Panc1 (cell line): ENCODE data around the gene TNRC6B. TPM values are rescaled to one million over a fixed set of nuclear protein-coding genes. Genes with fewer than 3 reads are reported as not detected.

Experiments
- ATAC-seq: fragments of 200-7000 bp; cut with Tn5 transposase; 2 replicates; pipeline ENCODE4 v1.9.1; 2020; ENCODE audit warnings: mild to moderate bottlenecking, moderate library complexity
- BruUV-seq: library from RNA; stranded (reverse); fragments of 400-500 nt; replicated peaks from 2 replicates; lab custom pipeline; 2021; lab: Mats Ljungman, UMichigan
- CTCF ChIA-PET: fragments of 300-600 bp; sonication (Branson Sonifier 250); formaldehyde crosslinking; loops from one replicate; lab custom pipeline; 2022; ENCODE audit warnings: antibody characterized with exemption; lab: Charles Lee
- POLR2A ChIA-PET: fragments of 300-600 bp; sonication (Branson Sonifier 250); formaldehyde crosslinking; loops from one replicate; lab custom pipeline; 2022; ENCODE audit warnings: antibody characterized with exemption; lab: Charles Lee
- DNase-seq: peaks from one replicate; pipeline ENCODE4 v3.0.0-alpha.2; 2010; ENCODE audit warnings: low read depth, low spot score
- H3K27ac ChIP-seq: 2 replicates; pipeline ENCODE4 v1.5.1; 2011; ENCODE audit warnings: mild to moderate bottlenecking, low read length, inconsistent platforms
- H3K27me3 ChIP-seq: fragments of 200-500 bp; sonication (Bioruptor generic); 2 replicates; pipeline ENCODE4 v1.6.0; 2014; ENCODE audit warnings: low read length, inconsistent platforms; ENCODE audit not compliant: control insufficient read depth, insufficient read depth
- H3K36me3 ChIP-seq: fragments of 200-500 bp; sonication (Bioruptor generic); 2 replicates; pipeline ENCODE4 v1.5.1; 2014; ENCODE audit warnings: inconsistent platforms, mild to moderate bottlenecking, low read length, moderate library complexity; ENCODE audit not compliant: control insufficient read depth, insufficient read depth
- H3K4me1 ChIP-seq: 2 replicates; pipeline ENCODE4 v1.5.1; 2011; ENCODE audit warnings: inconsistent platforms, mild to moderate bottlenecking, low read length, moderate library complexity; ENCODE audit not compliant: control insufficient read depth, insufficient read depth
- H3K4me3 ChIP-seq, 2 experiments: 2 replicates each; pipeline ENCODE4 v1.5.1; 2011 to 2012; ENCODE audit warnings: low read depth in 2 of 2, low read length in 2 of 2, mild to moderate bottlenecking in 2 of 2, inconsistent platforms in 1 of 2, moderate library complexity in 1 of 2
- H3K9me3 ChIP-seq: fragments of 200-500 bp; sonication (Bioruptor generic); 2 replicates; pipeline ENCODE4 v1.5.1; 2014; ENCODE audit warnings: low read depth, mild to moderate bottlenecking, inconsistent platforms, low read length, moderate library complexity; ENCODE audit not compliant: control insufficient read depth, insufficient read depth
- POLR2AphosphoS5 ChIP-seq: IDR thresholded peaks from 2 replicates; pipeline ENCODE4 v1.6.1; 2012; ENCODE audit warnings: mild to moderate bottlenecking, low read depth, low read length, moderate library complexity
- SIN3A ChIP-seq: IDR thresholded peaks from 2 replicates; pipeline ENCODE4 v1.6.1; 2012; ENCODE audit warnings: low read depth, mild to moderate bottlenecking, low read length, moderate library complexity, borderline replicate concordance; ENCODE audit not compliant: insufficient read depth
- TCF7L2 ChIP-seq: IDR thresholded peaks from 2 replicates; pipeline ENCODE4 v1.6.1; 2011; ENCODE audit warnings: mild to moderate bottlenecking, low read depth, low read length, inconsistent platforms
- in situ Hi-C: cut with HindIII; loops from 2 replicates; pipeline ENCODE4 v1.10.0; 2016; ENCODE audit warnings: low sequenced_read_pairs, low pct_unique_long_range_greater_than_20kb
- intact Hi-C: fragments of 100-400 bp; cut with micrococcal nuclease; formaldehyde crosslinking; loops from one replicate; pipeline ENCODE4 v1.10.0; 2022; ENCODE audit not compliant: unreplicated experiment
- total RNA-seq: library from RNA; stranded (reverse); gene quantifications from one replicate; pipeline ENCODE4 v1.2.1, GENCODE V29; 2021; ENCODE audit not compliant: unreplicated experiment
- TF ChIP-seq, protein P1 (sequence below), 2 experiments: IDR thresholded peaks; 2 replicates each; pipeline ENCODE4 v1.6.1; 2011 to 2012; ENCODE audit warnings: low read depth in 2 of 2, control low read depth in 1 of 2, low read length in 1 of 2, mild to moderate bottlenecking in 1 of 2, moderate library complexity in 1 of 2; ENCODE audit not compliant: insufficient read depth in 1 of 2
- TF ChIP-seq, protein P2 (sequence below): fragments of 450-650 bp; IDR thresholded peaks from 2 replicates; pipeline ENCODE4 v1.5.1; 2017; ENCODE audit warnings: mild to moderate bottlenecking

TNRC6B gene
- total RNA-seq, 1 experiment from 2014 or later: 30.7 TPM

DNA sequence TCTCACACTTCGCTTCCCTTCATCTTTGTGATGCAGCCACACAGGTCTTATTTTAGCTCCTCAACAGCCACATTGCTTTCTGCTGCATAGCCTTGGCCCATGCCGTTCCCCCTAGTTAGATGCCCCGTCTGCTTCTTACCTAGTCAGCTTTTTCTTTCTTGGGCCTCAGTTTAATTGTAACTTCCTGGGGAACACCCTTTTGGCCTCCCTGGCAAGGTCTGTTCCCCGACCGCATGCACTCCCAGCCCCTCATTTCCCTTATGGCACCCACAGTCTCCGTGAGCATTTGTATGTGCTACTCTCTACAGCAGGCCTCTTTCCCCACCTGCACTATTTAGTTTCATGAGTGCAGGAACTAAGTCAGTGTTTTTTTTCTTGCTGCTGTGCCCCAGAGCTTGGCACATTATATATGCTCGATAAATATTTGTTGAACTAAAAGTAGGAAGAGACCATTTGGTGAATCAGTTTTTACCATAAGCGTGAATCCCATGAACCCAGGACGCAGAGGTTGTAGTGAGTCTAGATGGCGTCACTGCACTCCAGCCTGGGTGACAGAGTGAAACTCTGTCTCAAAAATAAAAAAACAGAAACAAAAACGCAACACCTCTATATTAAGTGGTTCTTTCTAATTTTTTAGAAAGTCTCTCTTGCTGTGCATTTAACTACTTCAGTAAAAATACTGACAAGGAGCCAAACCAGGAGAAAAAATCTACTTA is 38.5 kb downstream of the TNRC6B start:
- POLR2A ChIA-PET: no interaction called here
- intact Hi-C loops: no loop called here

DNA sequence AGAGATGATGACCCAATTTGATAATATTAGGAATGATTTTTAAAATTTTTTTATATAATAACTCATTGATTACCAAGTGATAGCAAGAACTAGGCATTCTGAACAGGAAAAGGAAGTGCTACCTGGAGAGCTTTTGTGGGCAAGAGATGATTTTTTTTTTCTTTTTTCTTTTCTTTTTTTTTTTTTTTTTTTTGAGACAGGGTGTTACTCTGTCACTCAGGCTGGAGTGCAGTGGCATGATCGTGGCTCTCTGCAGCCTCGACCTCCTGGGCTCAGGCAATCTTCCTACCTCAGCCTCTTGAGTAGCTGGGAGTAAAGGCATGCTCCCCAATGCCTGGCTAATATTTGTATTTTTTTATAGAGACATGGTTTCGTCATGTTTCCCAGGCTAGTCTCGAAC is 40.4 kb downstream of the TNRC6B start:
- no TSS peak for BruUV-seq
- H3K36me3 ChIP-seq: no peaks in the 10 kb centered on the region
- POLR2A ChIA-PET: no interaction called here
- no peaks in the 10 kb centered on the region for H3K9me3 ChIP-seq
- CTCF ChIA-PET: interaction anchor here (0.6 kb wide), 1 partner anchor 291 kb away, joined by 3 read pairs; no protein-coding TSS in a partner anchor
- intact Hi-C loops: no loop called here
- no peaks in the 10 kb centered on the region for H3K4me1 ChIP-seq
- TF ChIP-seq SIN3A: no peak
- TF ChIP-seq, protein P1, sequence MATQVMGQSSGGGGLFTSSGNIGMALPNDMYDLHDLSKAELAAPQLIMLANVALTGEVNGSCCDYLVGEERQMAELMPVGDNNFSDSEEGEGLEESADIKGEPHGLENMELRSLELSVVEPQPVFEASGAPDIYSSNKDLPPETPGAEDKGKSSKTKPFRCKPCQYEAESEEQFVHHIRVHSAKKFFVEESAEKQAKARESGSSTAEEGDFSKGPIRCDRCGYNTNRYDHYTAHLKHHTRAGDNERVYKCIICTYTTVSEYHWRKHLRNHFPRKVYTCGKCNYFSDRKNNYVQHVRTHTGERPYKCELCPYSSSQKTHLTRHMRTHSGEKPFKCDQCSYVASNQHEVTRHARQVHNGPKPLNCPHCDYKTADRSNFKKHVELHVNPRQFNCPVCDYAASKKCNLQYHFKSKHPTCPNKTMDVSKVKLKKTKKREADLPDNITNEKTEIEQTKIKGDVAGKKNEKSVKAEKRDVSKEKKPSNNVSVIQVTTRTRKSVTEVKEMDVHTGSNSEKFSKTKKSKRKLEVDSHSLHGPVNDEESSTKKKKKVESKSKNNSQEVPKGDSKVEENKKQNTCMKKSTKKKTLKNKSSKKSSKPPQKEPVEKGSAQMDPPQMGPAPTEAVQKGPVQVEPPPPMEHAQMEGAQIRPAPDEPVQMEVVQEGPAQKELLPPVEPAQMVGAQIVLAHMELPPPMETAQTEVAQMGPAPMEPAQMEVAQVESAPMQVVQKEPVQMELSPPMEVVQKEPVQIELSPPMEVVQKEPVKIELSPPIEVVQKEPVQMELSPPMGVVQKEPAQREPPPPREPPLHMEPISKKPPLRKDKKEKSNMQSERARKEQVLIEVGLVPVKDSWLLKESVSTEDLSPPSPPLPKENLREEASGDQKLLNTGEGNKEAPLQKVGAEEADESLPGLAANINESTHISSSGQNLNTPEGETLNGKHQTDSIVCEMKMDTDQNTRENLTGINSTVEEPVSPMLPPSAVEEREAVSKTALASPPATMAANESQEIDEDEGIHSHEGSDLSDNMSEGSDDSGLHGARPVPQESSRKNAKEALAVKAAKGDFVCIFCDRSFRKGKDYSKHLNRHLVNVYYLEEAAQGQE (IDR thresholded peaks at IDR 0.05; ENCODE audit: insufficient read depth in 1 of 2, low read depth in 2 of 2, low read length in 1 of 2): no peak
- TF ChIP-seq POLR2AphosphoS5: no peak
- no peak for TF ChIP-seq TCF7L2
- TF ChIP-seq, protein P2, sequence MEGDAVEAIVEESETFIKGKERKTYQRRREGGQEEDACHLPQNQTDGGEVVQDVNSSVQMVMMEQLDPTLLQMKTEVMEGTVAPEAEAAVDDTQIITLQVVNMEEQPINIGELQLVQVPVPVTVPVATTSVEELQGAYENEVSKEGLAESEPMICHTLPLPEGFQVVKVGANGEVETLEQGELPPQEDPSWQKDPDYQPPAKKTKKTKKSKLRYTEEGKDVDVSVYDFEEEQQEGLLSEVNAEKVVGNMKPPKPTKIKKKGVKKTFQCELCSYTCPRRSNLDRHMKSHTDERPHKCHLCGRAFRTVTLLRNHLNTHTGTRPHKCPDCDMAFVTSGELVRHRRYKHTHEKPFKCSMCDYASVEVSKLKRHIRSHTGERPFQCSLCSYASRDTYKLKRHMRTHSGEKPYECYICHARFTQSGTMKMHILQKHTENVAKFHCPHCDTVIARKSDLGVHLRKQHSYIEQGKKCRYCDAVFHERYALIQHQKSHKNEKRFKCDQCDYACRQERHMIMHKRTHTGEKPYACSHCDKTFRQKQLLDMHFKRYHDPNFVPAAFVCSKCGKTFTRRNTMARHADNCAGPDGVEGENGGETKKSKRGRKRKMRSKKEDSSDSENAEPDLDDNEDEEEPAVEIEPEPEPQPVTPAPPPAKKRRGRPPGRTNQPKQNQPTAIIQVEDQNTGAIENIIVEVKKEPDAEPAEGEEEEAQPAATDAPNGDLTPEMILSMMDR: no peak
- DNase-seq (no peak), ATAC-seq (no peak)
- in situ Hi-C loops: no loop called here
- no peak overlapping the region for H3K27ac ChIP-seq
- H3K4me3 ChIP-seq: no peak overlapping the region
- no peaks in the 10 kb centered on the region for H3K27me3 ChIP-seq

More for the DNA sequence above, 38.5 kb downstream of the TNRC6B start:
- Histone ChIP-seq H3K9me3 (no peaks in the 10 kb centered on the region), H3K27me3 (no peaks in the 10 kb centered on the region), H3K36me3 (no peaks in the 10 kb centered on the region), H3K4me3 (no peak overlapping the region), H3K27ac (no peak overlapping the region), H3K4me1 (no peaks in the 10 kb centered on the region)
- ATAC-seq (no peak), DNase-seq (no peak)
- CTCF ChIA-PET: no interaction called here
- TF ChIP-seq SIN3A: no peak
- no TSS peak for BruUV-seq
- in situ Hi-C loops: no loop called here

DNA sequence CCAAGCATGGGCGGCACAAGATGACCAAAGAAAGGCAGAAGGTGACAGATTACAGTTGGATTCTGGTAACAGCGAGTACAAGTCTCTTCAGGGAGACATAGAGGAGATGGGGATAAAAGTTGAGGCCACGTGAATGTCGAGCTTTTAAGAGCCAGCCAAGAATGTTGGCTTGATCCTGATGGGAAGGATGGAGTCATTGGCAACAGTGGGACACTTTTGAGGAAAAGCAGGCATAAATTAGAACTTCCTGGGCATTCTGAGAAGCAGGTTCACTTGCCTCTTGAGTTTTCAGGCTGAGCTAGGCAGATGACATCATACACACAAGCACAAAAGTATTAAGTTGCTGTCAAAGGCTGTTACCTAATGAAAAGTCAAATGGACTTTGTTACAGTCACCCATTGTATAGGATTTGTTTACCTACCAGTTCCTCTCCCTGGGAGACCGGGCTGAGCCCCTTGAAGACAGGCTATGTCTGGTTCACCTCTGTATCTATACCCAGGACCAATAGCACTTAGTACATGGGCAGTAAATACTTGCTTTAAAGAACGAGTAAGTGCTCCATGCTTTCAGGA is 41.1 kb downstream of the TNRC6B start:
- CTCF ChIA-PET: no interaction called here
- Histone ChIP-seq H3K9me3 (no peaks in the 10 kb centered on the region), H3K36me3 (no peaks in the 10 kb centered on the region), H3K27ac (no peak overlapping the region), H3K27me3 (no peaks in the 10 kb centered on the region), H3K4me3 (no peak overlapping the region), H3K4me1 (no peaks in the 10 kb centered on the region)
- TF ChIP-seq, protein P2: no peak
- TF ChIP-seq, protein P1 (IDR thresholded peaks at IDR 0.05; ENCODE audit: insufficient read depth in 1 of 2, low read depth in 2 of 2, low read length in 1 of 2): no peak
- TF ChIP-seq POLR2AphosphoS5 (no peak), TCF7L2 (no peak), SIN3A (no peak)
- in situ Hi-C loops (no loop called here), intact Hi-C loops (no loop called here)
- POLR2A ChIA-PET: no interaction called here
- DNase-seq (no peak), ATAC-seq (no peak)
- BruUV-seq: no TSS peak
